Measurements from ENCODE around the gene ENDOG.
"Not testable (repeated sequence)": the region's sequence is repeated elsewhere in the genome, so short reads cannot be mapped to it uniquely, and the experiment has no call there.

Gene ENDOG

DNA sequence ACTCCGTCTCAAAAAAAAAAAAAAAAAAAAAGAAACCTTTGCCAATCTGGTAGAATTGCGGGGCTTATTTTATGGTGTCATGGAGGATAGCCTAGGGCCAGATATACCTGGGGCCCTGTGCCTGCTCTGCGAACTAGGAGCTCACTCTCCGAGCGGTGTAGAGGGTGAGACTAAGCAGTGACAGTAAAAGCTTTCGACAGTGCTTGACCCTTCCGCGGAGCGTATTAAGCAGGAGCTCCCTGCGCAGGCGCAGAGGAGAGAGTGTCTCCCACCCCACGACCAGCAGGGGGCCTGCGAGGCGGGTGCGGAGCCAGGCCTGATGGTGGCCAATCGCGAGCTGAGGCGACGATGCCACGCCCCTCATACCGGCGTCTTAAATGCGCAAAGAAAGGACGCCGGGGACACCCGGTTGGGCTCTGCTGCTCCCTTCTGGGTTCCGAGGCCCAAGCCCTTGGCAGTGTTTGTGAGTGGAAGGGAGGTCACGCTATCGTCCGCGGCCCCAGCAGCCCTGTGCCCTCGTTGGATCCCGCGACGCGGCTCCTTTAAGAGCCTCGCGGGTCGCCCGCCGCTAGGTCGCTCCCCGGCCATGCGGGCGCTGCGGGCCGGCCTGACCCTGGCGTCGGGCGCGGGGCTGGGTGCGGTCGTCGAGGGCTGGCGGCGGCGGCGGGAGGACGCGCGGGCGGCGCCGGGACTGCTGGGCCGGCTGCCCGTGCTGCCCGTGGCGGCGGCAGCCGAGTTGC lies at the start of gene ENDOG:
ENDOG (plus strand) TSS at position 402 of the 740 bp plus-strand sequence; CDS start at position 587, 185 bp downstream.
- DNase-seq, result peak; percentile 99

DNA sequence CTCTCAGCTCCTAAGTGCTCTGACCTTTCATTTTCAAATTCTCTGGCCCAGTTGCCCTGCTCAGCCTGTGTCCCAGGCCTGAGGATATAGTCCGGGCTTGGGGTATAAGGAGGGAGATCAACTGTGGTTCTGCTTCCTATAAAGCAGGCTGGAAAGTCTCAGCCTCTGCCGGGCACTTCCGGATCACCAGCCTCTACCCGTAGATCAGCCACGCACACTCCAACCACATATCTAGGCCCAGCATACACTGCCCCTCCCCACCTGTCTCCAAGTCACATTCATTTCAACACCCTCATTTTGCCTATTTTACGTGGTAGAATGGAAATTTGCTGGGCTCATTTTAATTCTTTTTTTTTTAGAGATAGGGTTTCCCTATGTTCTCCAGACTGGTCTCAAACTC lies 49.7 kb upstream of the ENDOG start:
- no peak for DNase-seq

DNA sequence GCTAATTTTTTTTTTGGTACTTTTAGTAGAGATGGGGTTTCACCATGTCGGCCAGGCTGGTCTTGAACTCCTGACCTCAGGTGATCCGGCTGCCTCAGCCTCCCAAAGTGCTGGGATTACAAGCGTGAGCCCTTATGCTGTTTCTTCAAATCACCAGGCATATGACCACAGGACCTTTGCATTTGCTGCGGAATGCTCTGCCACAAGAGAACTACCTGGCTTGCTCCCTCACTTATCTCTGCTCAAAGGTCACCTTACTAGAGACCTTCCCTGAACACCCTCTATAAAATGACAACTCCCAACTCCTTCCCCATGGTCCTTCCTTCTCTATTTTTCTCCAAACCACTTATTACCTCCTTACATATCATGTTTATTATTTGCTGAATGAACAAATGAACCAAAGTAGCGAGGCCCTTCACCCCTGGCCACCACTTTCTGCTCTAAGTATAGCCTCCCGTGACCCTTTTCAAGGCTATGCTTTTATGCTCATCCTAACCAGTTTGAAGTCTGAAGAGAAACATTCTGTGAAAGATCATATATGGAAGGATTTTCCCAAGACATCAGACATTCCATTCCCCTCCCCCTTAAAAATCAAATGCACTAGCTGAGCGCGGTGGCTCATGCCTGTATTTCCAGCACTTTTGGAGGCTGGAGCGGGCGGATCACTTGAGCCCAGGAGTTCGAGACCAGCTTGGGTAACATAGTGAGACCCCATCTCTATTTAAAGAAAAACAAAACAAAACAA lies 47.8 kb upstream of the ENDOG start:
- no peak for DNase-seq

DNA sequence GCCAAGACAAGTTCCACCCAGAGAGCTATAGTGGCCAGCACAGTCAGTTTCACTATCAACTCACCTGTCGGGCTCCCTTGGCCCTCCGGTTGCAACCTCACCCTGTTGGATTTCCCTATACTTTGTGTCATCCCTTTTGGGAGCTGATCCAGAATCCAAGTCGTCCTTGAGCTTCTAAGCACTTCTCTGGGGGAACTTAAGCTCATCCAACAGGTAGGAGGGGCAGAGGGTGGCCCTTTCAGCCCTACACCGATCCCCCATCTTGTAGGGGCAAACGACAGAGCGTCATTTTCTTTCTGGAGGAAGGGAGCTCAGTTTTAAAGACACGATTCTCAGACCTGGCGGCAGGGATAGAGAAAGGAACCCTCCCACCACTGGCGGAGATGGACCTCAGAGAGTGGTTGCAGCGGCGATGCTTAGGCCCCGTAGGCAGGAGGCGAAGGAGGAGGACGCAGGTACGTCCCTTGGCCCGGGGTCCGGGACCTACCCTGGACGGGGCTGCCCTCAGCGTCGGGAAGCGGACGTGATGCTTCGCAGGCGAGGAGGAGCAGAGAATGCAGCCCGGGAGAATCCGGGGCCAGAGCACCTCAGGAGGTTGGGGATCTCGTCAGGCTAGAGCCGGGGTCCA lies 47.1 kb upstream of the ENDOG start:
- peak; percentile 3 for DNase-seq

DNA sequence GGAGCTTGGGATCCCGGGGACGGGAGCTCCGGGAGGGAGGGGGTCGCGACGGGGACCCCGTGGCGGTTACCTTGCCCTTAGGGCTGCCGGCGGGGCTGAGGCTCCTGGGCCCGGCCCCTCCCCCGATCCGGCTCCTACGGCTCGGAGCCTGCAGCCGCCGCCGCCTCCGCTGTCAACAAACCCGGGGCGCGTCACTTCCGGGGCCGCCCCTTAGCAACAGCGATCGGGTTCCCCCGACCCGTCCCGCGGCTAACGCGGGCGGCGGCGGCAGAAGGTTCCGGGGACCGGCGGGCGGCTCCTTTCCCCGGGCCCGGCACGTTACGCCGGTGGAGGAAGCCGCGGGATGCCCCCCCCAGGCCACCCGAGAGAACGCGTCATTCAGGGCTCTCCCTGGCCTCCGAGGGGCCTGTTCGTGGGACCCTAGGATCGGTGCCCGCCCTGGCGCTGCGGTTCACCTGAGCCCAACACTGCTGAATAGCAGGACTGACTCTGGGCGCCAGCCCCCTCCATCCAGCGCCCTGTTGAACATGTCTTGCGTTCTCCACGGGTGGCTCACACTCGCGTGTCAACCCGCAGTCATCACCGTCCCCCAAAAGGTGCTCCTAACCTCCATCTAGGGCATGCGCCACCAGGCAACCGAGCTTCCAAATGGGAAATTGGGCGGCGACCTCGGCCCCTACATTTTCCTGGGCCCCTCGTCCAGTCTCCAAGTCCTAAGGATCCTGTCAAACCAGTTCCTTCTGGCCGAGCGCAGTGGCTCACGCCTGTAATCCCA lies 46.4 kb upstream of the ENDOG start, which contains the start of gene ZER1:
ZER1 (minus strand) TSS at position 183 of the 775 bp plus-strand sequence. CDS start 16,362 bp downstream, outside the sequence.
- DNase-seq, result peak; percentile 95

DNA sequence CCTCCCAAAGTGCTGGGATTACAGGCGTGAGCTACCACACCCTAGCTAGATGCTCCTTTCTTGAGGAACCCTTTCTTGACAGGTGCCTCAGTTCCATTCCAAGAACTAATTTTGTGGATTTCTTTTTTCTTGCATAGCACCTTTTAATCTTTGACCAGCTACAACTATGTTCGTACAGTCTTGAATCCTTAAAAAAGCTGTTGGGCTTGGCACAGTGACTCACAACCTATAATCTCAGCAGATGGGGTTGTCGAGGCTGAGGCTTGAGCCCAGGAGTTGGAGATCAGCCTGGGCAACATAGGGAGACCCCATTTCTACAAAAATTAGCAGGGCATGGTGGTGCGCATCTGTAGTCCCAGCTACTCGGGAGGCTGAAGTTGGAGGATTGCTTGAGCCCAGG lies 45.3 kb upstream of the ENDOG start:
- no peak for DNase-seq

DNA sequence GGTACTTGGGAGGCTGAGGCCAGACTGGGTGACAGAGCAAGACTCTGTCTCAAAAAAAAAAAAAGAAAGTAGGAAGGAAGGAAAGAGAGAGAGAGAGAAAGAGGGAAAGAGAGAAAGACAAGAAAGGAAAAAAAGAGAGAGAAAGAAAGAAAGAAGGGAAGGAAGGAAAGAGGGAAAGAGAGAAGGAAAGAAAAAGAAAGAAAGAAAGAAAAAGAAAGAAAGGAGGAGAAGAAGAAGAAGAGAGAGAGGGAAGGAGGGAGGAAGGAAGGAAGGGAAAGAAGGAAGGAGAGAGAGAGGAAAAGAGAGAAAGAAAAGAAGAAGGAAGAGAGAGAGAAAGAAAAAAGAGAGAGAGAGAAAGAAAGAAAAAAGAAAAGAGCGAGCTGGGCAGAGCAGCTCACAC lies 43.5 kb upstream of the ENDOG start:
- DNase-seq, result no peak

DNA sequence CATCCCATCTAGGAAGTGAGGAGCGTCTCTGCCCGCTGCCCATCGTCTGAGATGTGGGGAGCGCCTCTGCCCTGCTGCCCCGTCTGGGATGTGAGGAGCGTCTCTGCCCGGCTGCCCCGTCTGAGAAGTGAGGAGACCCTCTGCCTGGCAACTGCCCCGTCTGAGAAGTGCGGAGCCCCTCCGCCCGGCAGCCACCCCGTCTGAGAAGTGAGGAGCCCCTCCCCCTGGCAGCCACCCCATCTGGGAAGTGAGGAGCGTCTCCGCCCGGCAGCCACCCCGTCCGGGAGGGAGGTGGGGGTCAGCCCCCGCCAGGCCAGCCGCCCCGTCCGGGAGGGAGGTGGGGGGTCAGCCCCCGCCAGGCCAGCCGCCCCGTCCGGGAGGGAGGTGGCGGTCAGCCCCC lies 38.2 kb upstream of the ENDOG start:
- not testable (repeated sequence) for DNase-seq

DNA sequence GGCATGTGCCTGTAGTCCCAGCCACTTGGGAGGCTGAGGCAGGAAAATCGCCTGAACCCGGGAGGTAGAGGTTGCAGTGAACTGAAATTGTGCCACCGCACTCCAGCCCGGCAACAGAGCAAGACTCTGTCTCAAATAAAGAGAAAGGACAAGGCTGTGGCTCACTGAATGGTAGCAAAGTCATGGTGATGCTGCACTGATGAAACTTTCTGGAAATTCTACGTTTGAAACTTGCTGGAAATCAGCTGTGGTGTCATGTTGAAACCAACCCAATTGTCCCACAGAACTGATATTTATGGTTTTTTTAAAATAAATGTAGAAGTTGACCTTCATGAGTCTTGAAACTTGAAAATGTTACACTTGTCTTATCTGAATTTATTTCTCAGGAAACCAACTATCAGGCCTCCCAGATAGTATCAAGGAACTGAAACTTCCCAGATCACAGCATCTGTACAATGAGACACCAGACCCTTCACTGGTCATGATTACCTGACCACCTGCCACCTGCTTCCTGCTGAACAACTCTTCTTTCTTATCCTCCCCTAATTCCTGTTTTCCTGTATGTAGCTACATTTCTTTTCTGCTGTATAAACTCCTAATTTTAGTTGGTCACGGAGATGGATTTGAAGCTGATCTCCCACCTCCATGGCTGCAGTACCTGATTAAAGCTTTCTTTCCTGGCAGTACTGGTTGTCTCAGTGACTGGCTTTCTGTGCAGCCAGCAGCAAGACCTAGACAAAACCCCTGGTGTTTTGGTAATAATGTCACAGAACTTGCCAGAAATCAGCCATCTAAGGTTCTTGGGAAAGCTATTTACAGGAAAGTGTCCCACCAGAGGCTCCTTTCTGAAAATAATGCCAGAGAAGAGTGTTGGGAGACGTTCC lies 36.9 kb upstream of the ENDOG start:
- no peak for DNase-seq

DNA sequence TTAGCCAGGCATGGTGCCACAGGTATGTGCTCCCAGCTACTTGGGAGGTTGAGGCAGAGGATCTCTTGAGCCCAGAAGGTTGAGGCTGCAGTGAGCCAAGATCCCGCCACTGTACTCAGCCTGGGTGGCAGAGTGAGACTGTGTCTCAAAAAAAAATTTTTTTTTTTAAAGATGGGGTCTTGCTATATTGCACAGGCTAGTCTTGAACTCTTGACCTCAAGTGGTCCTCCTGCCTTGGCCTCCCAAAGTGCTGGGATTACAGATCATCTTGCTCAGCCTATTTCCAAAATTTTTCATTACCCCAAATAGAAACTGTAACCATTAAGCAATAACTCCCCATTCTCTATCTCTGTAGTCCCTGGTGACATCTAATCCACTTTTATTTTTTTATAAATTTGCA lies 35.6 kb upstream of the ENDOG start:
- no peak for DNase-seq

DNA sequence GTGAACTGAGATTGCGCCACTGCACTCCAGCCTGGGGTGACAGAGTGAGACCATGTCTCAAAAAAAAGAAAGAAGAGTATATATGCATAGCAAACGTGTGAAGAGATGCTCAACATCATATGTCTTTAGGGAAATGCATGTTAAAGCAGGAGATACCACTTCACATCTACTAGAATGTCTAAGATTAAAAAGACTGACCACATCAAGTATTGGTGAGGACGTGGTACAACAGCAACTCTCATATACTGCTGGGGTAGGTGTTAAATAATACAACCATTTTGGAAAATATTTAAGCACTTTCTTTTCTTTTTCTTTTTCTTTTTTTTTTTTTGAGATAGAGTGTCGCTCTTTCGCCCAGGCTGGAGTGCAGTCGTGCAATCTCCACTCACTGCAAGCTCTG lies 32.9 kb upstream of the ENDOG start:
- DNase-seq, result no peak

DNA sequence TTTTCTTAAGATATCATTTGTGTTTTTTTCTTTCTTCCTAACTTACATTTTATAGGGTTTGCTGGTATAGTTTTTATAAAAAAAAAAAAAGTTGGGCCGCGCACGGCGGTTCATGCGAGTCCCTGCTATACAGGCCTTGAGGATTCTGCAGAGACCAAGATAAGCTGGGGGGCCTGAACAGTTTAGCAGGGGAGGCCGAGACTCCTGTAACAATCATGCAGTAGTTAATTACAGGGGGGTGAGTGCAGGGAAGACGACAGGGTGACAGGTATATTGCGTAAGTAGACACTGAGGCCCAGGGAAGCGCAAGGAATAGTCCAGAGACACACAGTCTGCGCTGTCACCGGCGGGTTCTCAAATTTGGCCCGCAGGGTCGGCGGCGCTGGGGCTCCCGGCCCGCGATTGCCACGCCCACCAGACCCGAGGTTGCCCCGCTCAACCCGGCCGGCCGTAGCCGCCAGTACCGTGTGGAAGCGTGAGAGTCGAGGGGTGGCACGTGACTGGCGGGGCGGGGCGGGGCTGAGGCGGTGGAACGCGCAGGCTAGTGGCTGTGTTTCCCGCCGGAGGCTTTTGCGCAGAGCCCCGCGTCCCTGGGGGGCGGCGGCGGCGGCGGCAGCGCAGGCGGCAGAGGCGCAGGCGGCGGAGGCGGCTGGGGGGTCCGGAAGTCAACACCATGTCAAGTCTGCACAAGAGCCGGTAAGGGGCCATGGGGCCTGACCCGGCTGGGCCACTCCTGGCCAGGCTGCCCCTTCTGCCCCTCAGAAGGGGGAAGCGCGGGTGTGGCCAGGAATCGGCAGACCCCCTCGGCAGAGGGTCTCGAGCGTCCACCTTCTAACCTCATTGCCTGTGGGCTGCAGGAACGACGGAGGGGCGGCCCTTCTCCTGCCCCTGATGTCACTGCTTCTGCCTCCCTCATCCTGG lies 31.4 kb upstream of the ENDOG start, which contains the start of gene TBC1D13:
TBC1D13 (plus strand) TSS at position 573 of the 921 bp plus-strand sequence; CDS start at position 674, 101 bp downstream.
- DNase-seq, result peak; percentile 93

DNA sequence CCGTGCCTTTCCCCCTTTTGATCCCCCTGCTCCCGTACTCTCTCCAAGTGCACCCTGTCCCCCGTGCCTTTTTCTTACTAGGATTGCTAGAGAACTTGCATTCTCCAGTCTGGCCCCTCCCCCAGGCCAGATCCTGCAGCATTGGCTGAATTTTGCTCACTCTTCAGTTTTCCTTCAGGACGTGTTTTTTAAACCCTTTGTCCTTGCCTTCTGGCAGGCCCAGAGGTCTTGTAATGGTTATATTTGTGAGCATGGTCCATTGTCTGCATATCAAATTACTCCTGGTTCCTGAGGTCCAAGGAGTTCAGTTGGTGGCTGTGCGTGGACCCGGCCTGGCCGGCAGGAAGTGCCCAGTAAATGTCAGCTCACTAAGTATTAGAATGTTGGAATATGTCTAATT lies 30.6 kb upstream of the ENDOG start:
- DNase-seq, result peak; percentile 9

DNA sequence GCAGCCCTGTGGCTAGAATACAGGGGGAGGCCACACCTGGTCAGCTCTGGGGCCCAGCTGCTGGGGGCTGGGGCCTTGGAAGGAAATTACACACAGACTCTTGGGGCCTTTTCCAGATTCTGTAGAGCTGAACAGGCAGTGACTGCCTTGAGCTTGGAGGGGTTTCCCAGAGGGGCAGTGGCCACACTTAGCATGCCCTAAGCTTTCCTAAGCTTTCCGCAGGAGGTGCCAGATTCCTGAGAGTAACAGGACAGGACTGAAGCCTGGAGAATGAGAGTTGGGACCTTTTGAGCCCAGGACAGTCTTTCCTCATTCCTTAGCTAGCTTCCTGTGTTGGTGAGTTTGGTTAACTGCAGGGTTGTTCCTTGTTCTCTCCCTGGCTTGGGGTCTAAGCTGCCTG lies 29.9 kb upstream of the ENDOG start:
- no peak for DNase-seq

DNA sequence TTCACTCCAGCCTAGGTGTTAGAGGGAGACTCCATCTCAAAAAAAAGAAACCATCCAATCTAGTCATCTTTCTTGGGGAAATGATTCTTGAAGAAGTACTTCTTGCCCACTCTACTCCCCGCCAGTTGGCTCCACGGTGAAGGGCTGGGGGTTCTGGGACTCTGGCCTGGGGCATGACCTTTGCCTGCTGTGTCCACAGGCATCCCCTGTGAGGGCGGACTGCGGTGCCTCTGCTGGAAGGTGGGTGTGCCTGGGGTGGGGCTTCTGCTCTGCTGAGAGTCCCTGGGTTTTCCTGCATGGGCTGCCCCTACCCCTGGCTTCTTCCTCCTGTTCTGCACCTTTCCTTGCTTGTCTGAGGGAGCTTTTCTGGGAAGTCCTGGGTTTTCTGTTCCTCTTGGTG lies 27.8 kb upstream of the ENDOG start:
- DNase-seq, result no peak

DNA sequence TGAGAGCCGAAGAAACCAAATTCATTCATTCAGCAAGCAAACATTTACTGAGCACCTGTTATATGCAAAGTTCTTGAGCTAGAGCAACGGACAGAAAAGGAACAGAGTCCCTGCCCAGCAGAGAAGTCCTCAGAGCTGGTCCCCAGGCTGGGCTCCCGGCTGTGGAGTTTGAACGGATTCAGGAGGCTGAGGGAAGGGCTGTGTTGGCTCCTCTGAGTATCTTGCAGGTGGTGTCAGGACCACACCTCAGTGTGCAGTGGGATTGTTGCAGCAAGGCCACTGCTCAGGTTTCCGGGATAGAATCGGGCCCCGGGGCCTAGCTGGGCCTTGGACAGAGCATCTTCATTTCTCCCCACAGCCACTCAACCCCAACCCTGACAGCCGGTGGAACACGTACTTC lies 26.2 kb upstream of the ENDOG start:
- DNase-seq, result no peak

DNA sequence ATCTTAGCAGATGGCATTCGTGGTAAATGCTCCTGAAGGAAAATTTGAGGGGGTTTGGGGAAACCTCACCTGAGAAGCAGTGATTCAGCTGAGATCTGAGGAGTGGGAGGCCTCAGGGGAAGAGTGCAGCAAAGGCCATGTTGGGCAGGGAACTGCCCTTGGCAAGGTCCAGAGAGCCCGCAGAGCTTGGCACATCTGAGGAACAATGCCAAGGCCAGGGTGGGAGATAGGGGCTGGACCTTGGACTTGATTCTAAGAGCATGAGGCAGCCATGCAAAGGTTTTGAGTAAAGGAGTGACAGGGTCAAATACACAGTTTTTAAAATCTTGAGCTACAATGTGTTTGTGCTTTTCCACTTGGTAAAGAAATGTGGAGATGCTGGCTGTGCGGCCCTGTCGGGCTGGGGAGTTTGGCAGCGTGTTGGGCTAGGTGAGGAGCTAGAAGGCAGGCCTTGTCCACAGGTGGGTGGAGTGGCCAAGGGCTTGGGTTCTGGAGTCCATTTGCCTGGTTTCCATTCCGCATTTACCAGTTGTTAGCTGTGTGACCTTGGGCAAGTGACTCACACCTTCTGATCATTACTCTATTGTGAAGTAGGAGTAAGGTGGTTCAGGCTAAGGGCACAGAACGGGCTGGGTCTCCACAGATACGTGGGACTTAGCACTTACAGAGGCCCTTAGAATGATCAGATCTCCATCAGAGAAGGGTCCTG lies 25.2 kb upstream of the ENDOG start:
- DNase-seq, result no peak

DNA sequence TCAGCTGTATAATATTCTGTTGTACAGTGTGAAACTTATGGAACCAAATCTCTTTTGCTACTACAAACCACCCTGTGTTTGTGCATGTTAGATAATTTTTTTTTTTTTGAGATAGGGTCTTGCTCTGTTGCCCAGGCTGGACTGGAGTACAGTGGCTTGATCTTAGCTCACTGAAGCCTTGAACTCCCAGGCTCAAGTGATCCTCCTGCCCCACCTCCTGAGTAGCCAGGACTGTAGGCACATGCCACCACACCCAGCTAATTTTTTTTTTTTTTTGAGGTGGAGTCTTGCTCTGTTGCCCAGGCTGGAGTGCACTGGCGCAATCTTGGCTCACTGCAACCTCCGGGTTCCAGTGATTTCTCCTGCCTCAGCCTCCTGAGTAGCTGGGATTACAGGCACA lies 23.3 kb upstream of the ENDOG start:
- not testable (repeated sequence) for DNase-seq

DNA sequence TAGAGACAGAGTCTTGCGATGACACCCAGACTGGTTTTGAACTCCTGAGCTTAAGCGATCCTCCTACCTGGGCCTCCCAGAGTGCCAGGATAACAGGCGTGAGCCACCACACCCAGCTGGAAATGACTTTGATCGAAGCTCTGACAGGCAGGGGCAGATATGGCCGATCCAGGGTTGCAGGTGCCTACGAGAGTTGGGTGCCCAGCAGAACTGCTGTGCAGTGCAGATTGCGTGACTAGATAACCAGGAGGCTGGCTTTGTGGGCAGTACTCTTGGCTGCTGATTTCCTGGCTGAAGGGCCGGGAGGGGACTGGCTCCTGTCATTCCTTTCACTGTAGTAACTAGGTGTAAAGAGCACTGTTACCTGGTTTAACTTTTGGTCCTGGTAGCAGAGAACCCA lies 19.4 kb upstream of the ENDOG start:
- DNase-seq, result no peak

DNA sequence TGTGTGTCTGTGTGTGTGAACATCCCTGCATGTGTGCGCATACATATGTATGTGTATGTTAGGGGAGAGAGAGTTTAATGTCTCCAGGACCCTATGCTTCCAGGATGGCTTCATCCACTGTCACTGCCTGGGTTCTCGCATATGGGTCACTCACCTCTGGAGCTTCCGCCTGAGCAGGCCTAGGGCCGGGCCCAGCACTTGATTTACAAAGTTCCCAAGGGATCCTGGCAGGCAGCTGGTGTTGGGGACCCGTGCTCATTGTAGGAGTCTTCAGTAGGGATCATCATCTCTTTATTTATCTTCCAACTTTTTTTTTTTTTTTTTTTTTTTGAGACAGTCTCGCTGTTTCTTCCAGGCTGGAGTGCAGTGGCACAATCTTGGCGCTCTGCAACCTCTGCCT lies 18.2 kb upstream of the ENDOG start:
- no peak for DNase-seq
